HEK293 (cell line): ENCODE data around the gene CDH1.

Experiments used
- PRDM6 ChIP-seq: fragments of 450-650 bp; formaldehyde crosslinking; IDR thresholded peaks from 2 replicates; pipeline ENCODE4 v1.5.1; 2017; ENCODE audit warnings: missing biosample characterization, missing genetic modification characterization
- TCF7L2 ChIP-seq: IDR thresholded peaks from 2 replicates; pipeline ENCODE4 v1.6.1; 2011; ENCODE audit warnings: low read depth, mild to moderate bottlenecking, inconsistent platforms, low read length, moderate library complexity, borderline replicate concordance

- TF ChIP-seq PRDM6 (tag by site-specific recombination) (no peak), TCF7L2 (no peak)
Measured at GRCh38 chr16:68774982-68775634, 38.0 kb downstream of the CDH1 start.
